SK-N-SH treated with all-trans-retinoic acid at 6 μM for 48 hours (cell line): Measurements from ENCODE around the gene THAP6.
A peak's percentile ranks its signal among the peaks of the same experiment; 100 is the strongest.

Experiments
- ATAC-seq: fragments of 200-7000 bp; cut with Tn5 transposase; 3 replicates; pipeline ENCODE4 v1.9.1; 2020; ENCODE audit warnings: mild to moderate bottlenecking, moderate library complexity
- ARNTL ChIP-seq: fragments of 450-650 bp; formaldehyde crosslinking; IDR thresholded peaks from 2 replicates; pipeline ENCODE4 v1.5.0; 2020; ENCODE audit warnings: low read depth, mild to moderate bottlenecking, moderate library complexity, borderline replicate concordance
- BACH2 ChIP-seq: fragments of 250-450 bp; sonication (Bioruptor Pico); IDR thresholded peaks from 2 replicates; pipeline ENCODE4 v1.9.0; 2021; ENCODE audit warnings: mild to moderate bottlenecking, borderline replicate concordance
- CREB5 ChIP-seq: fragments of 250-450 bp; sonication (Bioruptor Pico); IDR thresholded peaks from 2 replicates; pipeline ENCODE4 v1.5.1; 2020; ENCODE audit warnings: low read depth, mild to moderate bottlenecking, moderate library complexity
- CSDC2 ChIP-seq: fragments of 250-450 bp; sonication (Bioruptor Pico); IDR thresholded peaks from 2 replicates; pipeline ENCODE4 v1.5.0; 2020; ENCODE audit warnings: mild to moderate bottlenecking, moderate library complexity
- ESRRG ChIP-seq: fragments of 250-450 bp; sonication (Bioruptor Pico); IDR thresholded peaks from 2 replicates; pipeline ENCODE4 v1.6.1; 2021; ENCODE audit warnings: mild to moderate bottlenecking
- GLIS3 ChIP-seq: fragments of 250-450 bp; sonication (Bioruptor Pico); IDR thresholded peaks from 2 replicates; pipeline ENCODE4 v1.5.0; 2020; ENCODE audit warnings: mild to moderate bottlenecking, moderate library complexity
- ISL1 ChIP-seq: fragments of 250-450 bp; sonication (Bioruptor Pico); IDR thresholded peaks from 2 replicates; pipeline ENCODE4 v2.1.2; 2022; ENCODE audit warnings: mild to moderate bottlenecking, moderate library complexity
- OSR1 ChIP-seq: fragments of 250-450 bp; sonication (Bioruptor Pico); IDR thresholded peaks from 2 replicates; pipeline ENCODE4 v1.8.0; 2022; ENCODE audit warnings: moderate library complexity, mild to moderate bottlenecking, inconsistent platforms
- POU6F1 ChIP-seq: fragments of 250-450 bp; sonication (Bioruptor Pico); IDR thresholded peaks from 2 replicates; pipeline ENCODE4 v1.8.0; 2021; ENCODE audit warnings: low read depth, mild to moderate bottlenecking, moderate library complexity, borderline replicate concordance
- PPARA ChIP-seq: fragments of 250-450 bp; sonication (Bioruptor Pico); IDR thresholded peaks from 2 replicates; pipeline ENCODE4 v1.5.0; 2020; ENCODE audit warnings: mild to moderate bottlenecking, borderline replicate concordance
- RARB ChIP-seq: fragments of 250-450 bp; sonication (Bioruptor Pico); IDR thresholded peaks from 2 replicates; pipeline ENCODE4 v1.8.0; 2021; ENCODE audit warnings: mild to moderate bottlenecking, moderate library complexity
- SNAI2 ChIP-seq: fragments of 250-450 bp; sonication (Bioruptor Pico); IDR thresholded peaks from 2 replicates; pipeline ENCODE4 v1.5.0; 2020; ENCODE audit warnings: mild to moderate bottlenecking, moderate library complexity
- TCF4 ChIP-seq: fragments of 250-450 bp; sonication (Bioruptor Pico); IDR thresholded peaks from 2 replicates; pipeline ENCODE4 v1.8.0; 2021; ENCODE audit warnings: mild to moderate bottlenecking, moderate library complexity, borderline replicate concordance
- TOX ChIP-seq: fragments of 250-450 bp; sonication (Bioruptor Pico); IDR thresholded peaks from 2 replicates; pipeline ENCODE4 v1.8.0; 2021; ENCODE audit warnings: mild to moderate bottlenecking, moderate library complexity, borderline replicate concordance
- ZC3H10 ChIP-seq: fragments of 250-450 bp; sonication (Bioruptor Pico); IDR thresholded peaks from 2 replicates; pipeline ENCODE4 v1.5.1; 2021; ENCODE audit warnings: mild to moderate bottlenecking, moderate library complexity
- ZFP3 ChIP-seq: fragments of 250-450 bp; sonication (Bioruptor Pico); IDR thresholded peaks from 2 replicates; pipeline ENCODE4 v1.5.0; 2020; ENCODE audit warnings: mild to moderate bottlenecking, moderate library complexity
- ZFP30 ChIP-seq: fragments of 450-650 bp; formaldehyde crosslinking; IDR thresholded peaks from 2 replicates; pipeline ENCODE4 v1.5.0; 2022; ENCODE audit warnings: mild to moderate bottlenecking, moderate library complexity
- ZNF565 ChIP-seq: fragments of 450-650 bp; formaldehyde crosslinking; conservative IDR thresholded peaks from 2 replicates; pipeline ENCODE4 v1.5.0; 2020; ENCODE audit warnings: low read depth, mild to moderate bottlenecking, moderate library complexity
- ZNF70 ChIP-seq: fragments of 450-650 bp; formaldehyde crosslinking; IDR thresholded peaks from 2 replicates; pipeline ENCODE4 v1.5.0; 2020; ENCODE audit warnings: mild to moderate bottlenecking, moderate library complexity
- ZNF8 ChIP-seq: fragments of 450-650 bp; formaldehyde crosslinking; IDR thresholded peaks from 2 replicates; pipeline ENCODE4 v1.5.0; 2020; ENCODE audit warnings: mild to moderate bottlenecking, moderate library complexity
- TF ChIP-seq, protein P1 (sequence below): fragments of 250-450 bp; sonication (Bioruptor Pico); IDR thresholded peaks from 2 replicates; pipeline ENCODE4 v1.5.1; 2021; ENCODE audit warnings: mild to moderate bottlenecking, moderate library complexity
- TF ChIP-seq, protein P2 (sequence below): fragments of 250-450 bp; sonication (Bioruptor Pico); IDR thresholded peaks from 2 replicates; pipeline ENCODE4 v1.8.0; 2020; ENCODE audit warnings: mild to moderate bottlenecking, moderate library complexity, borderline replicate concordance
- TF ChIP-seq, protein P3 (sequence below): fragments of 250-450 bp; sonication (Bioruptor Pico); IDR thresholded peaks from 2 replicates; pipeline ENCODE4 v1.5.0; 2020; ENCODE audit warnings: mild to moderate bottlenecking, moderate library complexity

The THAP6 gene

DNA sequence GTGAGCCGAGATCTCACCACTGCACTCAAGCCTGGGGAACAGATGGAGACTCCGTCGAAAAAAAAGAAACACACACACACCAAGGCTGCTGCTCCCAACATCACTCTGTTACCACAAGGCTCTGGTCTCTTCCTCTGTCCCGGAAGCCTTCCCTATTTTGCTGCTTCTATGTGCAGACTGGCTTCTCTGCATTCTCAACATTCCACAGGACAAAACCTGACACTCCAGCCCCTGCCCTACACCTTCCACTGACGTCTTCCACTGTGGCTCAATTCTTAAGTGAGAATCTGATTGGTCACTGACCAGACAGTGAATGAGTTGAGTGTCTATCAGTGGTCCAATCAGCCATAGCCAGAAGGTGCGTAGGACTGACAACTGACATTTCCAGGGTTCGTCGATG lies 47.5 kb downstream of the THAP6 start:
- peak; percentile 47; the same call in 1 of the 3 replicates for ATAC-seq
- no peak for TF ChIP-seq CSDC2 (CRISPR knock-in tag)
- TF ChIP-seq GLIS3 (CRISPR knock-in tag): no peak
- TF ChIP-seq OSR1: no peak
- TF ChIP-seq ZC3H10: no peak
- TF ChIP-seq ZNF70 (CRISPR knock-in tag): no peak
- no peak for TF ChIP-seq BACH2
- TF ChIP-seq, protein P1, sequence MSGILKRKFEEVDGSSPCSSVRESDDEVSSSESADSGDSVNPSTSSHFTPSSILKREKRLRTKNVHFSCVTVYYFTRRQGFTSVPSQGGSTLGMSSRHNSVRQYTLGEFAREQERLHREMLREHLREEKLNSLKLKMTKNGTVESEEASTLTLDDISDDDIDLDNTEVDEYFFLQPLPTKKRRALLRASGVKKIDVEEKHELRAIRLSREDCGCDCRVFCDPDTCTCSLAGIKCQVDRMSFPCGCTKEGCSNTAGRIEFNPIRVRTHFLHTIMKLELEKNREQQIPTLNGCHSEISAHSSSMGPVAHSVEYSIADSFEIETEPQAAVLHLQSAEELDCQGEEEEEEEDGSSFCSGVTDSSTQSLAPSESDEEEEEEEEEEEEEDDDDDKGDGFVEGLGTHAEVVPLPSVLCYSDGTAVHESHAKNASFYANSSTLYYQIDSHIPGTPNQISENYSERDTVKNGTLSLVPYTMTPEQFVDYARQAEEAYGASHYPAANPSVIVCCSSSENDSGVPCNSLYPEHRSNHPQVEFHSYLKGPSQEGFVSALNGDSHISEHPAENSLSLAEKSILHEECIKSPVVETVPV (CRISPR knock-in tag): no peak
- no peak for TF ChIP-seq ESRRG (CRISPR knock-in tag)
- no peak for TF ChIP-seq ZNF565
- TF ChIP-seq, protein P2, sequence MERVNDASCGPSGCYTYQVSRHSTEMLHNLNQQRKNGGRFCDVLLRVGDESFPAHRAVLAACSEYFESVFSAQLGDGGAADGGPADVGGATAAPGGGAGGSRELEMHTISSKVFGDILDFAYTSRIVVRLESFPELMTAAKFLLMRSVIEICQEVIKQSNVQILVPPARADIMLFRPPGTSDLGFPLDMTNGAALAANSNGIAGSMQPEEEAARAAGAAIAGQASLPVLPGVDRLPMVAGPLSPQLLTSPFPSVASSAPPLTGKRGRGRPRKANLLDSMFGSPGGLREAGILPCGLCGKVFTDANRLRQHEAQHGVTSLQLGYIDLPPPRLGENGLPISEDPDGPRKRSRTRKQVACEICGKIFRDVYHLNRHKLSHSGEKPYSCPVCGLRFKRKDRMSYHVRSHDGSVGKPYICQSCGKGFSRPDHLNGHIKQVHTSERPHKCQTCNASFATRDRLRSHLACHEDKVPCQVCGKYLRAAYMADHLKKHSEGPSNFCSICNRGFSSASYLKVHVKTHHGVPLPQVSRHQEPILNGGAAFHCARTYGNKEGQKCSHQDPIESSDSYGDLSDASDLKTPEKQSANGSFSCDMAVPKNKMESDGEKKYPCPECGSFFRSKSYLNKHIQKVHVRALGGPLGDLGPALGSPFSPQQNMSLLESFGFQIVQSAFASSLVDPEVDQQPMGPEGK (CRISPR knock-in tag): no peak
- no peak for TF ChIP-seq CREB5
- no peak for TF ChIP-seq POU6F1 (CRISPR knock-in tag)
- TF ChIP-seq ISL1: no peak
- no peak for TF ChIP-seq TOX (CRISPR knock-in tag)
- TF ChIP-seq TCF4: no peak
- no peak for TF ChIP-seq PPARA (CRISPR knock-in tag)
- TF ChIP-seq ZNF8 (CRISPR knock-in tag): no peak
- TF ChIP-seq, all 23 proteins: peak for 0

GRCh38 chr4:75564023-75564422 lies 49.8 kb downstream of the THAP6 start:
- TF ChIP-seq GLIS3 (CRISPR knock-in tag) (no peak), RARB (no peak), ZFP3 (CRISPR knock-in tag) (no peak), CREB5 (no peak), ZFP30 (CRISPR knock-in tag) (no peak), TOX (CRISPR knock-in tag) (no peak), ZNF8 (CRISPR knock-in tag) (no peak), SNAI2 (no peak), ZNF565 (no peak), ISL1 (no peak), OSR1 (no peak), PPARA (CRISPR knock-in tag) (no peak), BACH2 (no peak), POU6F1 (CRISPR knock-in tag) (no peak), ZC3H10 (no peak), TCF4 (no peak), ARNTL (CRISPR knock-in tag) (no peak), CSDC2 (CRISPR knock-in tag) (no peak)
- TF ChIP-seq, protein P3, sequence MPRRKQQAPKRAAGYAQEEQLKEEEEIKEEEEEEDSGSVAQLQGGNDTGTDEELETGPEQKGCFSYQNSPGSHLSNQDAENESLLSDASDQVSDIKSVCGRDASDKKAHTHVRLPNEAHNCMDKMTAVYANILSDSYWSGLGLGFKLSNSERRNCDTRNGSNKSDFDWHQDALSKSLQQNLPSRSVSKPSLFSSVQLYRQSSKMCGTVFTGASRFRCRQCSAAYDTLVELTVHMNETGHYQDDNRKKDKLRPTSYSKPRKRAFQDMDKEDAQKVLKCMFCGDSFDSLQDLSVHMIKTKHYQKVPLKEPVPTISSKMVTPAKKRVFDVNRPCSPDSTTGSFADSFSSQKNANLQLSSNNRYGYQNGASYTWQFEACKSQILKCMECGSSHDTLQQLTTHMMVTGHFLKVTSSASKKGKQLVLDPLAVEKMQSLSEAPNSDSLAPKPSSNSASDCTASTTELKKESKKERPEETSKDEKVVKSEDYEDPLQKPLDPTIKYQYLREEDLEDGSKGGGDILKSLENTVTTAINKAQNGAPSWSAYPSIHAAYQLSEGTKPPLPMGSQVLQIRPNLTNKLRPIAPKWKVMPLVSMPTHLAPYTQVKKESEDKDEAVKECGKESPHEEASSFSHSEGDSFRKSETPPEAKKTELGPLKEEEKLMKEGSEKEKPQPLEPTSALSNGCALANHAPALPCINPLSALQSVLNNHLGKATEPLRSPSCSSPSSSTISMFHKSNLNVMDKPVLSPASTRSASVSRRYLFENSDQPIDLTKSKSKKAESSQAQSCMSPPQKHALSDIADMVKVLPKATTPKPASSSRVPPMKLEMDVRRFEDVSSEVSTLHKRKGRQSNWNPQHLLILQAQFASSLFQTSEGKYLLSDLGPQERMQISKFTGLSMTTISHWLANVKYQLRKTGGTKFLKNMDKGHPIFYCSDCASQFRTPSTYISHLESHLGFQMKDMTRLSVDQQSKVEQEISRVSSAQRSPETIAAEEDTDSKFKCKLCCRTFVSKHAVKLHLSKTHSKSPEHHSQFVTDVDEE (CRISPR knock-in tag): no peak
- TF ChIP-seq, all 23 proteins: peak for 0
- ATAC-seq: no peak
